Mesothelial cell of epicardium (in vitro differentiated cells): Measurements from ENCODE around the gene AFAP1. TPM values are rescaled to one million over a fixed set of nuclear protein-coding genes. Genes with fewer than 3 reads are reported as not detected.
A peak's percentile ranks its signal among the peaks of the same experiment; 100 is the strongest.

Experiments
- DNase-seq, 2 experiments: peaks; one replicate each; pipeline ENCODE4 v3.0.0; 2021; ENCODE audit warnings: low spot score in 2 of 2; ENCODE audit not compliant: unreplicated experiment in 2 of 2
- H3K27ac Mint-ChIP-seq: 2 replicates; pipeline ENCODE4 v1.8.0; 2021; ENCODE audit warnings: mixed read lengths
- H3K27me3 Mint-ChIP-seq: 2 replicates; pipeline ENCODE4 v1.8.0; 2021; ENCODE audit warnings: low read depth, mixed read lengths
- H3K36me3 Mint-ChIP-seq: 2 replicates; pipeline ENCODE4 v1.8.0; 2021; ENCODE audit warnings: mixed read lengths
- H3K4me1 Mint-ChIP-seq: 2 replicates; pipeline ENCODE4 v1.8.0; 2021; ENCODE audit warnings: mixed read lengths
- H3K4me3 Mint-ChIP-seq: 2 replicates; pipeline ENCODE4 v1.8.0; 2021; ENCODE audit warnings: mild to moderate bottlenecking, moderate library complexity, mixed read lengths
- H3K9me3 Mint-ChIP-seq: 2 replicates; pipeline ENCODE4 v1.8.0; 2021; ENCODE audit warnings: mixed read lengths
- CTCF ChIP-seq: fragments of 200-600 bp; sonication (generic); IDR thresholded peaks from one replicate; pipeline ENCODE4 v1.5.0; 2021; ENCODE audit warnings: antibody characterized with exemption; ENCODE audit not compliant: unreplicated experiment
- total RNA-seq: library from RNA; stranded (reverse); gene quantifications from 3 replicates; pipeline ENCODE4 v1.2.1, GENCODE V29; 2021

The AFAP1 gene
- total RNA-seq, 1 donor from 2014 or later: 82.4 TPM

- Mint-ChIP-seq H3K4me3 (no peak overlapping the region), H3K9me3 (no peaks in the 10 kb centered on the region), H3K4me1 (peaks cover 32% of the 10 kb centered on the region), H3K27ac (peak overlapping the region; percentile 38), H3K36me3 (no peaks in the 10 kb centered on the region), H3K27me3 (no peaks in the 10 kb centered on the region)
- no peak for TF ChIP-seq CTCF
- DNase-seq: no peak
Observed at GRCh38 chr4:7978907-7979651, 39.4 kb upstream of the AFAP1 start.

- Mint-ChIP-seq H3K27ac (peak overlapping the region; percentile 91), H3K4me3 (no peak overlapping the region), H3K4me1 (peaks cover 33% of the 10 kb centered on the region), H3K9me3 (no peaks in the 10 kb centered on the region), H3K36me3 (no peaks in the 10 kb centered on the region), H3K27me3 (no peaks in the 10 kb centered on the region)
- TF ChIP-seq CTCF: no peak
- no peak for DNase-seq
Observed at GRCh38 chr4:7978489-7978888, 38.8 kb upstream of the AFAP1 start.

DNA sequence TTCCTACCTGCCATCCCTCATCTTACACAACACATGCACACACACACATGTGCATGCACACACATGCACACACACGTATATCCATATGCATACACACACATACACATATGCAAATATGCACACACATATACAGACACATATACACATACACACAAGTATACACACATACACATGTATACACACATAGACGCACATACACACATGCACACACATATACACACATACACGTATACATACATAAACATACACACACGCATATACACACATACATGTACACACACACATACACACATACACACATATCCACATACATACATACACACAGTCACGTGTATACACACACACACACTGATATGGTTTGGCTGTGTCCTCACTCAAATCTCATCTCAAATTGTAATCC is 37.0 kb upstream of the AFAP1 start:
- no peak for TF ChIP-seq CTCF
- H3K36me3 Mint-ChIP-seq: no peaks in the 10 kb centered on the region
- H3K9me3 Mint-ChIP-seq: no peaks in the 10 kb centered on the region
- no peak for DNase-seq
- no peak overlapping the region for H3K27ac Mint-ChIP-seq
- H3K27me3 Mint-ChIP-seq: no peaks in the 10 kb centered on the region
- peaks cover 49% of the 10 kb centered on the region for H3K4me1 Mint-ChIP-seq
- H3K4me3 Mint-ChIP-seq: no peak overlapping the region

DNA sequence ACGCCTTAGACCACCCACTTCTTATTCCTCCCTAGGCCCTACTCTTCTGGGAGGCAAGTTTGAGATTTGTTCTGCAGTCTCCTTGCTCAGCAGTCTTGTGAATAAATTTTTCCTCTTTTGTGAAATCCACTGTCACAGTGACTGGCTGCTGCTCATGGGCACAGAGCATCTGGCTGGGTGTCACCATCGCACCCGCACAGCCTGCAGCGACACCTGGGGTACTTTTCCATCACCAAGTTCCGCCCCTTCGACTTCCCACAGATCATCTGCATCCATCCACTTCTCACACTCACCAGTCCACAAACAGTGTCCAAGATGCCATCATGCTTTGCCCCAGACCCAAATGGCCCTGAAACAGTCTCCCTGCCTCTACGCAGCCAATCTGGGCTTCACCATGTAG is 36.4 kb upstream of the AFAP1 start:
- H3K4me1 Mint-ChIP-seq: peaks cover 49% of the 10 kb centered on the region
- H3K27ac Mint-ChIP-seq: no peak overlapping the region
- H3K4me3 Mint-ChIP-seq: no peak overlapping the region
- H3K27me3 Mint-ChIP-seq: no peaks in the 10 kb centered on the region
- no peaks in the 10 kb centered on the region for H3K36me3 Mint-ChIP-seq
- H3K9me3 Mint-ChIP-seq: no peaks in the 10 kb centered on the region
- TF ChIP-seq CTCF: no peak
- DNase-seq: no peak

GRCh38 chr4:7974425-7974824 is 34.8 kb upstream of the AFAP1 start:
- H3K4me1 Mint-ChIP-seq: peaks cover 57% of the 10 kb centered on the region
- no peak for TF ChIP-seq CTCF
- H3K4me3 Mint-ChIP-seq: no peak overlapping the region
- no peaks in the 10 kb centered on the region for H3K27me3 Mint-ChIP-seq
- DNase-seq: no peak
- no peaks in the 10 kb centered on the region for H3K36me3 Mint-ChIP-seq
- H3K9me3 Mint-ChIP-seq: no peaks in the 10 kb centered on the region
- H3K27ac Mint-ChIP-seq: no peak overlapping the region
